Testis (tissue), 5 donors: ENCODE measurements around the gene GUCD1. TPM values are rescaled to one million over a fixed set of nuclear protein-coding genes. Genes with fewer than 3 reads are reported as not detected.
"Not testable (repeated sequence)": the region's sequence is repeated elsewhere in the genome, so short reads cannot be mapped to it uniquely, and the experiment has no call there.

Source experiments
- DNase-seq: peaks from one replicate; pipeline ENCODE4 v3.0.0-alpha.2; 2019
- H3K27ac ChIP-seq, 2 donors: fragments of 200-600 bp; sonication (generic); one replicate each; pipeline ENCODE4 v1.5.1; 2019
- H3K27me3 ChIP-seq: fragments of 200-600 bp; sonication (generic); one replicate; pipeline ENCODE4 v1.5.1; 2019
- H3K36me3 ChIP-seq: fragments of 200-600 bp; sonication (generic); one replicate; pipeline ENCODE4 v1.5.1; 2017; ENCODE audit warnings: low read depth; ENCODE audit errors: missing control alignments
- H3K4me1 ChIP-seq: fragments of 200-600 bp; sonication (generic); one replicate; pipeline ENCODE4 v1.5.1; 2019
- H3K4me3 ChIP-seq, 2 donors: fragments of 200-600 bp; sonication (generic); one replicate each; pipeline ENCODE4 v1.5.1; 2017 to 2019
- H3K9me3 ChIP-seq: fragments of 200-600 bp; sonication (generic); one replicate; pipeline ENCODE4 v1.5.1; 2017
- CTCF ChIP-seq, 3 experiments: fragments of 450-650 bp in 2 of 3; fragments of 200-600 bp in 1 of 3; sonication (generic) in 1 of 3; IDR thresholded peaks; one replicate each; pipeline ENCODE4 v1.5.1; 2016 to 2019; ENCODE audit warnings: antibody characterized with exemption in 3 of 3, mild to moderate bottlenecking in 2 of 3, moderate library complexity in 1 of 3
- POLR2A ChIP-seq: fragments of 450-650 bp; IDR thresholded peaks from one replicate; pipeline ENCODE4 v1.6.1; 2017; ENCODE audit warnings: antibody characterized with exemption, mild to moderate bottlenecking, moderate library complexity
- WGBS, 2 donors: methylation state at CpG; one replicate each; pipeline ENCODE4 v1.1.5; 2018; 5-methylcytosine and 5-hydroxymethylcytosine counted together
- intact Hi-C: fragments of 100-400 bp; cut with DNase I; formaldehyde crosslinking; loops from one replicate; pipeline ENCODE4 v1.15.1; 2023; ENCODE audit warnings: low total_unique reads
- long read RNA-seq, 2 donors: transcript quantifications; one replicate each; lab custom pipeline, GENCODE V29; 2026
- polyA plus RNA-seq: library from polyadenylated mRNA; stranded (reverse); fragments of 350-450 nt; fragmentation: Illumina TruSeq; extraction: RNeasy Lipid Tissue Mini Kit (QIAGEN cat#74804); gene quantifications from one replicate; pipeline ENCODE4 v1.2.3, GENCODE V29; 2014; ENCODE audit warnings: low read depth, low replicate concordance; ENCODE audit not compliant: insufficient read depth
- total RNA-seq, 2 donors: library from RNA; depleted of rRNA; stranded (reverse); fragments of >200 nt; gene quantifications; one replicate each; pipeline ENCODE4 v1.2.3, GENCODE V29; 2016

Gene GUCD1
- 100 to 1,000 TPM in 1 of 2 donors, 10 to 100 TPM in 1; 91.7 to 123 TPM for total RNA-seq
- 93.6 TPM for polyA plus RNA-seq
- long read RNA-seq, donor 1, transcript GUCD1-206 (6 exons, 3,613 nt) = major isoform, 5 of 23 reads
- long read RNA-seq, donor 1, partial matches to known transcripts = 12 of 23 reads
- long read RNA-seq, donor 1, other reads (novel, unspliced or antisense) = 0 of 23 reads
- long read RNA-seq, donor 2, transcript GUCD1-212 (2 exons, 510 nt) = minor isoform, 5 of 216 reads
- long read RNA-seq, donor 2, transcript GUCD1-206 (6 exons, 3,613 nt) = major isoform, 14 of 216 reads
- long read RNA-seq, donor 2, partial matches to known transcripts = 92 of 216 reads
- long read RNA-seq, donor 2, other reads (novel, unspliced or antisense) = 100 of 216 reads

DNA sequence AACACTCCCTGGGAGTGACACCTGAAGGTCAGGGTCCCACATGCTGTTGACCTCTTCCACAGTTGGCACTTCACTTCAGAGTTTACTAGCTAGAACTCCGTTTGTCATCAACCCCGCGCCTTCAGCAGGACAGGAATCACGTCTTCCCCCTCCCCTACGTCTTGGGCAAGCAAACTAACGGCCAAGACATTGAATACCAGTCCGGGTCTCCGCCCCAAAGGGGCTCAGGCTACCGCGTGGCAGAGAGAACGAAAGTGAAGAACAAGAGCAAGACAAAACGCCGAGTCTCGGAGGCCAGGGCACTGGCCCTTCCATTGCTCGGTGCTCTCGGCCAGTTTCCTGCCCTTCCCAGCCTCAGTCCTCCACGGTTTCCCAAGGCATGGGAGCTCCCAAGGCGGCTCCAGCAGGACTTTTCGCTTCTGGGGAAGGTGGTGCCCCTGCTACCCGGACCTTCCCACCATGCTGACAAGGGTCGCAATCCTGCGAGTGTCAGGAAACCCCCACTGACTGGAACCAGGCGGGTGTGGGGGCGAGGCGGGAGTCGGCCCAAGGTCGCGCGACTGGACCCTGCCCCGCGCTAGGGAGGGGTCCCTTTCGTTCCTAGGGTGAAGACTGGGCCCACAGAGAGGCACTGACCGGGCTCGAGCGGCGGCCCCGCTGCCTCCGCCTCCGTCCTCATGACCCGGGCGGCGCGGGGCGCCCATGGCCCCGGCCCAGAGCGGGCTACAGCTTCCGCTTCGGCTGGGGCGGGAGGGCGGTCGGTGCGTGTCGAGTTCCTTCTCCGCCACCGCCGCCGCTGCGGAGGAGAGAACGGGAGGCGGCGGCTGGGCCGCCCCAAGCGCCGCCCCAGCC lies at the start of gene GUCD1:
GUCD1 (minus strand) TSS at position 826 of the 852 bp plus-strand sequence; CDS start at position 679, 147 bp downstream.
- WGBS, 2 donors = 0 to 1% methylated on average over 28 to 56 of the region's 64 CpGs
- DNase-seq = peak; percentile 25
- H3K4me1 ChIP-seq = peaks cover 39% of the 10 kb centered on the region
- TF ChIP-seq CTCF (IDR thresholded peaks at IDR 0.05) = no peak
- TF ChIP-seq POLR2A = peak; percentile 48
- no peaks in the 10 kb centered on the region for H3K9me3 ChIP-seq
- peak within 1 kb of the TSS; percentile 84 to 97 for H3K4me3 ChIP-seq
- peak within 1 kb of the TSS; percentile 94 to 98 for H3K27ac ChIP-seq
- H3K27me3 ChIP-seq = no peaks in the 10 kb centered on the region
- intact Hi-C loops = no loop called here
- H3K36me3 ChIP-seq = no peaks in the 10 kb centered on the region

DNA sequence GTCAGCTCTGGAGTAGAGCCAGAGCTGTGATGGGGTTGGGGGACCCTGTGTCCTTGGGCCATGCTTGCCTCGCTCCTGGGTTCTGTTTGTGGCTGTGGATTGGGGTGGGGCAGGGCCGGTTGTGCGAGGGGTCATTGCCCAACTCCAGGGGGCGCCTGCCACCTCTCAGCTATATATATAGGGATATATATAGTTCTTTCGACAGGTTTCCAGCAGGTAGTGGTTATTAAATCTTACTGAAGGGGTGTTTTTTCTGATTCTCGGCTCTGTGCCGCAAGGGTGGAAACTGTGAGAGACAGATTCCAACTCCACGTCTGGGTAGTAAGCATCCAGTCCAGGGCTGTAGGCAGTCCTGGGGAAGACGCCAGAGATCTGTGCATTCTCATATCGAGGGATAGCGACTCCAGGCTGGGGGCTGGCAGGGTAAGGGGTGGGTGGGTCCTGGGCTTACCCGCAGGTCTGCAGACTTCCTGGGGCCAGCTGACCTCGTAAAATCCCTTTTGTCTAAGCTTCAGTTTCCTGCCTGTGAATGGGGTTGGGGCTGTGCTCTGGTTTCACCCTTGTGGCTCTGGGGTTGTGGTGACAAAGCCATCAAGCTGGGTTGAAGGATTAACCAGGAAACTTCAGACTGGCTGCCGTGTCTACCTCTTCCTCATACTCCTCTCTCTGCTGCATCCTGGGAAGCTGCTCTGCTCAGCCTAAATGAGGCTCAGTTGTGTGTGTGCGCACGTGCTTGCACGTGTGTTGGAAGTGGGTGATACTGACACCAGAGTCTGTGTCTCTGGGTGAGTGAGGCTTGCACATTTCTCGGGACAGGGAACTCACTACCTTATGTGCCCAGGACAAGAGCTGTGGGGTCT lies 49.1 kb upstream of the GUCD1 start:
- 19 to 38% methylated on average over 15 to 18 of the region's 18 CpGs for WGBS, 2 donors
- H3K36me3 ChIP-seq, H3K27me3 ChIP-seq, H3K9me3 ChIP-seq, DNase-seq, intact Hi-C loops, H3K27ac ChIP-seq: not testable (repeated sequence)
- peak in 1 of 3 experiments; percentile 22 for TF ChIP-seq CTCF (IDR thresholded peaks at IDR 0.05)
- Histone ChIP-seq H3K4me1 (peaks cover 19% of the 10 kb centered on the region), H3K4me3 (peak overlapping the region in 1 of 2 donors; percentile 38)

DNA sequence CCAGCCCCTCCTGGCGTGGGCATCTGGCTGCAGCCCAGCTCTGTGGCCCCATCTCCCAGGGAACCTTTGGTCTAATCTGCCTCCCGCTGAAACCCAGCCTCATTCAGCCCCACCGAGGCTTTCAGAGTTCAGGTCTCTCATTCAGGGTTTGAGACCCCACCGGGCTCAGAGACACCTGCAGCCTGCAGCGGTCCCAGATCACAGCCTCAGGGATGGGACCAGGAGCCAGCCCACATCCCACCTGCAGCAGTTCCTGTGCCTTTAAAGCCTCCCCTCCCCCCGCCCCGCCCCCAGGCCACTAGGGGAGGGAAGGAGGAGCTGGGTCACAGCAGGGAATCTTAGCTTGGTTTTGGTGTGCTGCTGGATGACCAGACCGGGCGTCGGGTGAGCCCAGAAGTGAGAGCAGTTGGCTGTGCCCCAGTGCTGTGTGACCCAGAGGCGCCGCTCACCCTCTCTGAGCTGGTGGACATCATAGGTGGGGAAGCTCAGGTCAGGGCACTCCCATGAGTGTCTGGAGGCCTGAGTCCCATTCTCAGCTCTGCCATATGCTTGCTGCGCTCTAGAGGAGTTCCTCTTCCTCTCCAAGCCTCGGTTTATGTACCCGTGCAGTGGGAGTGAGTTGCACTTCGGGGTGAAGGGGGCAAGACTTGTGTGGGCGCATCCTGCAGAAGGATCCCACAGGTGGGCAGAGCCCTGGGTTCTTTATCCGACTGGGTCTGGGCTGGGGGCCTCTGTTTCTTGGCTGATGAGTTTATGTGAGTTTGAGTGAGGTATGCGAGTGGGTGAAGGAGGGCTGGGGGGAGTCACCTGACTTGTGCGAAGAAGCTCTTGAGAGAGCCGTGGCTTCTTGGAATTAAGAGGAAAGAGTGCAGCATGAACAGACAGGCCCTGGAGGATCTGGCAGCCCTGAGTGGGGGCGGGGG lies 48.2 kb upstream of the GUCD1 start, which contains the start of gene GGT1:
GGT1 (plus strand) TSS at position 347 of the 923 bp plus-strand sequence. CDS start 7,889 bp downstream, outside the sequence.
- WGBS, 2 donors = 49 to 74% methylated on average over 15 to 20 of the region's 22 CpGs
- not testable (repeated sequence) for H3K9me3 ChIP-seq

GRCh38 chr22:24602105-24602749 lies 47.3 kb upstream of the GUCD1 start:
- DNase-seq, H3K27me3 ChIP-seq, H3K4me3 ChIP-seq, H3K9me3 ChIP-seq, intact Hi-C loops, H3K36me3 ChIP-seq: not testable (repeated sequence)
- Histone ChIP-seq H3K4me1 (peaks cover 19% of the 10 kb centered on the region), H3K27ac (peak overlapping the region in 1 of 2 donors; percentile 1)
- 82 to 83% methylated on average over 11 of the region's 11 CpGs for WGBS, 2 donors

More for the DNA sequence above, 48.2 kb upstream of the GUCD1 start, which contains the start of gene GGT1:
- H3K36me3 ChIP-seq, intact Hi-C loops, DNase-seq, H3K27me3 ChIP-seq: not testable (repeated sequence)
- Histone ChIP-seq H3K4me1 (peaks cover 19% of the 10 kb centered on the region), H3K27ac (peak within 1 kb of the TSS; percentile 1 to 45), H3K4me3 (peak within 1 kb of the TSS in 1 of 2 donors; percentile 38)
